Right renal cortex interstitium (tissue), 3 donors: Measurements from ENCODE around the gene KRT36. TPM values are rescaled to one million over a fixed set of nuclear protein-coding genes. Genes with fewer than 3 reads are reported as not detected.

Source experiments
- DNase-seq, 3 donors: peaks; one replicate each; pipeline ENCODE4 v3.0.0-alpha.2; 2013; ENCODE audit warnings: low read depth in 3 of 3, low spot score in 2 of 3
- polyA plus RNA-seq, 3 donors: library from polyadenylated mRNA; unstranded; fragments of 120-200 nt; gene quantifications; one replicate each; pipeline ENCODE4 v1.2.1, GENCODE V29; 2013; ENCODE audit not compliant: insufficient read length in 3 of 3

The KRT36 gene
- polyA plus RNA-seq, 3 donors = not detected

DNA sequence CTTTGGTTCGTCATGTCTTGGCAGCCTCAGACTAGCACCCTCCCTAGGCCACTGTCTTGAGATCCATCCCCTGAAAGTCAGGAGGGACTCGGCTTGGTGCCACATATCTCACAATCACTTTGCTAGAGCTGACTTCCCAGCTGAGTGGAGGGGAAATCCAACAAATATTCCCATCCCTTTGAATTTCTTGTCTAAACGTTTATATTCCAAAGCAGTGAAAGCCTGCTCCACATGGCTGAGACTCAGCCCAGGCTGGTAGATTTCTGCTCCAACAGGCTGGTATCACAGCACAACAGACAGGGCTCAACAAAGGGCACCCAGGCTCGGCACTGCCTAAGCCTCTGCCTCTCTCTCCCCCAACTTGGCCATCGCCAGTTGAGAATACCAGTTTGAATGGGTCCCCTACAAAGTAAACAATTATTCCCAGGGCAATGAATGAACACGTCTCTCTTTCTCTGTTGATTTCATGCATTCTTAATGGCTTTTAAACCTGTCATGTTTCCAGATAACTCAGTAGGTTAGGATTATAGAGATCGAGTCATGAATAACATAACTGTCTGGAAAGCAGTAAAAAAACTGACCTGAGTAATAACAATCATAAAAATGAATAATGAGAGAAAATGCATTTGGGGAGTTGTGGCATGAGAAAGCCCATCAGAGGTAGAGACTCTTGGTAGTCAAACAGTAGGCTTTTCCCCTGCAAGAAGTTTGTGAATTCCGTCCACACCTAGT, 14.7 kb upstream of the KRT36 start:
- DNase-seq = no peak

DNA sequence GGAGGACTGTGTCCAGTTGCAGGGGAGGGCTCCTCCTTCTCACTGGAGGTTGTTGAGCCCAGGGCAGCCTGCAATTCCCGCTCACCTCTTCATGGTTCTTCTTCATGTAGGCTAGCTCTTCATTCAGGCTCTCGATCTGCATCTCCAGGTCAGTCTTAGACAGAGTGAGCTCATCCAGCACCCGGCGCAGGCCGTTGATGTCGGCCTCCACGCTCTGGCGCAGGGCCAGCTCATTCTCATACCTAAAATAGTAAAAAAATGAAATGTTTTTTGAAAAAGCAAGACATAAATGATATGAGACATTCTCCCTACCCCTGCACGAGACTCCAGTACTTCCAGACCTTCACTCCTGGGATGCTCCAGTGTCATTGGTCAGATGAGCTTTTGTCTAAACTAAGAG, 13.5 kb upstream of the KRT36 start:
- DNase-seq = no peak

DNA sequence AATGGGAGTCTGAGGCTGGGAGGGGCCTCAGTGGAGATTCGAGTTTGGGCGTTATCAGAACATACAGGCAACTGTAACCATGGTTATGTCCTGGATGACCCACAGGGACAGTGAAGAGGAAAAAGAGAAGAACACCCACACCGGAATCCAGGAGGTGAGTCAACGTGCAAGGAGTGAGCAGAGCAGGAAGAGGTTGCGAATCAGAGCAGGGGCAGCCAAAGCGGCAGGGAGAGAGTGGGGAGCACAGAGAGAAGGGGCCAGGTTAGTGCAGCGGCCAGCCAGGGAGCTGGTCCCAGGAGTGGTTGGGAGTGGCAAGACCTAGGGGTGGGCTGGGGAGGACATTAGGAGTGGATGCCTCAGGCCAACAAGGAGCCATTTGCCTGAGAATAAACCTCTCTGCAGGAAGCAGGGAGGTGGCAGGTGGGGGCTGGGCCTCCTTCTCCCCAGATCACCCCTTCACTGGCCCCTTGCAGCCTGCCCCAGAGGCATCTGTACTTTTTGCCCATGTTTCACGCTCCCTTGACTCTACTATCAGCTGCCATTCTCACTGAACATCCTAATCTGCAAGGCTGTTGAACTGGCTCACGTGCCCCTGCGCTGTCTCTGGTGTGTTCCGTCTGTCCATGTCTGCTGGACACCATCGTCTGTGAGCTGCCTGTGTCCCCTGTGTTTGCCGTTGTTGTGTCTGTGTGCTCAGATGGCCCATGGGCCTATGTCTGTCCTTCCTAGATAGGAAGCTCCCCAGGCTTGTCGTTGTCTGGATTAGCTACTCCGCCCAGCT, 10.6 kb upstream of the KRT36 start:
- no peak for DNase-seq

GRCh38 chr17:41499714-41500113, 10.0 kb upstream of the KRT36 start:
- DNase-seq = no peak

GRCh38 chr17:41498276-41498675, 8.6 kb upstream of the KRT36 start:
- no peak for DNase-seq

GRCh38 chr17:41496803-41497484, 7.2 kb upstream of the KRT36 start:
- DNase-seq = peak in 1 of 3 donors; percentile 36

GRCh38 chr17:41494524-41494923, 4.8 kb upstream of the KRT36 start:
- no peak for DNase-seq

GRCh38 chr17:41492771-41493170, 3.1 kb upstream of the KRT36 start:
- DNase-seq = peak in 1 of 3 donors; percentile 17

GRCh38 chr17:41492351-41492750, 2.6 kb upstream of the KRT36 start:
- DNase-seq = no peak

DNA sequence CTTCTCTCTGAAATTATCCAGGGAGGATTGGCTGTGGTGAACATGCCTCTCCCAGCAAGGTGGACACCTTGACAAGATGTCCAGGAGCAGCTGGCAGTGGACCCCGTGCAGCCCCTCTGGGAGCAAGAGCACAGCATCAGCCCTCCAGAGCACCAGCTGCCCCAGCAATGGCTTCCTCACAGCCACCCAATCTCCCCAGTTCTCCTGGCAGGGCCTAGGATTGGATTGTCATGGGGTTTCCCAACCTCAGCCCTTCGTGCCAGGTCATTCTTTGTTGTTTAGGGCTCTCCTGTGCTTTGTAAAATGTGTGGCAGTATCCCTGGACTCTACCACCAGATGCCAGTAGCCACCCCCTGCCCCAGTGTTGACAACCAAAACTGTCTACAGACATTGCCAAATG, 1.8 kb upstream of the KRT36 start:
- DNase-seq = no peak

DNA sequence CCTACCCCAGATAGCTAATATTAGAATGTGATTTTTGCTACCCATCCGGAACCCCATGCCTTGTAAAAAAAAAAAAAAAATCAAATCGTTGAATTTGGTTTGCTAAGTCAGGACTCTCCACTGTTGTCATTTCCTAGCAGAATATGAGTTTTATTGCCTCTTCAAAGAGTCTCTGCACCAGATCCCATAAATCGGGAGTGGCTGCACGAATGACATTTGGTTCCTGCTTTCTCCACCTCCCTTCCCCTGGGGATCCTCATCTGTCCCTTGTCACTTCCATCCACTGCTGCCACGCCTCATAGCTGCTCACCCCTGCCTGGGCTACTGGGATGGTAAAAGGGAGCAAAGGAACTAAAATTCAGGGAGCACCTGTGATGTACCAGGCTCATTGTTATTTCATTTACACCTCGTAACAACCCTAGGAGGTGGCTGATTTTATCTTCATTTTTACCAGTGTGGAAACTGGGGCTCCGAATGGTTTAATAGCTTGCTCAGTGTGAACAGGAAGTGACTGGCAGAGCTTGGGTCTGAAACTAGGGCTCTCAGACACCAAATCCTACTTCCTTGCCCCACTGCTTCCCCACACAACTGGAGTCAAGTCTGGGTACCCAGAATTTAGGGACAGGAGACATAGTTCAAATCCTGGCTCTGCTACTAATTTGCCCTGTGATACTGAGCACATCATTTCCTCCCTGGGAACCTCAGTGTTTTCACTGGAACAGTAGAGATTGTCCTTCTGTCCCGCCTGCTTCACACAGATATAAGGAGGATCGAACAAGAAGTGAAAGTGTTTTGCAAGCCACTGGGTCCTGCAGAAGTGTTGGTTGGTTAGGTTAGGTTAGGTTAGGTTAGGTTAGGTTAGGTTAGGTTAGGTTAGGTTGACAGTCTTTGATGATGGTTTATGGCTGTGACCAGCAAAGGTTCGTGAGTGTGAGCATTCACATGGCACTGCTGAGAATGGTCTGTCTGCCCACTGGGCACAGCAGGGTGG, 585 bp upstream of the KRT36 start:
- DNase-seq = no peak

- no peak for DNase-seq
Measured at GRCh38 chr17:41486809-41487530, 2.7 kb downstream of the KRT36 start.

- DNase-seq = no peak
Measured at GRCh38 chr17:41486316-41486715, 3.4 kb downstream of the KRT36 start.

DNA sequence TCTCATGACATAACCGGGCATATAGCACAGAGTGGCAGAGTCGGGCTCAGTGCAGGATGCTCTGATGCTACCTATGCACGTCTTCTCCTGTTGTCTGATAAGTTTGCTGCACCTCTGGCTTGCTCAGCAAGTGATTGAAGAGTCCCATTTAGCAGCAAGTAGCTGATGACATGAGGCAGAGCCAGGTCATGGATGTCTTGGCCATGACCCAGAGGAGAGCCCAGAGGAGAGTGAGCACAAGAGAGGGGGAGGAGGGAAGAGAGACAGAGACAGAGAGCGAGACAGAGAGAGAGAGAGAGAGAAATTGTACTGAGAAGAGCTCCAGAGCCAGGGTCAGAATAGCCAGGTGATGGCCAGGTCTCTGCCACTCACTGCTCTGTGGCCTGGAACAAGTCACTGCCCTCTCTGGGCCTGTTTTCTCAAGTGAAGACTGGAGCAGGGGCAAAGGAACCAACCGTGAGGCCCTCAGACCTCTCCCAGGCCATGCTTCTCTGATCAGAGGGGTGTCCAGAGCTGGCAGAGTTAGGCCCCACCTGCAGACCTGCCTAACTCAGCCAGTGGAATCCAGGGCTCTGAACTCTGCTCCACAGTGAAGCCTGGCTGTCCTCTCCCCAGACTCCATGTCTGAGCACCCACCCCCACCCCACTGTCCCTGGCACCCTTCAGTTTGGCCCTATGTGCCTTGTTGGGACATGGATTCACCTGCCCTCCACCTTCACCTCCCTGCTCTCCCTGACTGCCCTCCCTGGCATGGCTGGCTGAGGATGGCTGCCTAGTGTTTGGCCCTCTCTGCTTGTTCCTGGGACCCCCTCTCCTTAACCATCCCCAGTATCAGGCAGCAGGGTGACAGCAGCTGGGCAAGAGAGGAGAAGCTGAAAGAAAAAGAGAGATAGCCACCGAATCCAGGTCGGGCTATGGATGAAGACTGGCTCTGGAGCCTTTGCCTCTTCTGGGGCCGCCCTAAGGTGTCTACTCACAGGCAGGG, 4.5 kb downstream of the KRT36 start:
- DNase-seq = no peak

DNA sequence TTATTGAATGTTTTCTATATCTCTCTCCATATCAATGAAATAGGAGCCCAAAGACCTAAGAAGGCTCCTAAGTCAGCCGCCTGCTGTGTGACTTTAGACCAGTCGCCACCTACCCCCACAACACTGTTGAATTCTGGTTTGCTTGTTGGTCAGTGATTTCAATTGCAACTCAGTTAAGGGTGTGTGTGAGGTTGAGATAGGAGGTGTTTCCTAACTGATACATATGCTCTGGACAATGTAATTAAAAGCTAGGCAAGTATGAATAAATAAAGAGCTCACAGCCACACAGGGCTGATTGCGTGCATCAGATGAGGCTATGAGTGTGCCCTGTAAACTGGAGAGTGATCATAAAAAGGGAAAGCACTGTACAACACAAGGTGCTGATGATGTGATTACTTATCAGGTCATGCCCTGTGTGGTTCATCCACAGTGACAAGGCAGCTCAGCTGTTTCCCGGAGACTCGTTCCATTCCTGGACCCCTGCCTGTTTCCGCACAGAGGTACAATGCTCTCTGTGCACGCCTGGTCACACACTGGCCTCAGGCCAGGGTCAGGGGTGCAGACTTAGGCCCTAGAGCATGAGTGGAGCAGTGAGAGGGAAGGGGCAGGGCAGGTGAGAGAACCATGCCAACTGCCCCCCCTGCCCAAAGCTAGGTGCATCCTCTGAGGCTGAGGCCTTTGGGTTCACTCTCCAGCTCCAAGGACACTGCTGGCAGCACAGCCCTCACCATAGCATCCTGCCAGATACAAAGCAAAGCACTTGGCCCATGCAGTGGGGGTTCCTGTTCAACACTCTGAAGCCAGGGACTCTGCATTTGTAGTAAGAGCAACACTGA, 5.5 kb downstream of the KRT36 start:
- no peak for DNase-seq

DNA sequence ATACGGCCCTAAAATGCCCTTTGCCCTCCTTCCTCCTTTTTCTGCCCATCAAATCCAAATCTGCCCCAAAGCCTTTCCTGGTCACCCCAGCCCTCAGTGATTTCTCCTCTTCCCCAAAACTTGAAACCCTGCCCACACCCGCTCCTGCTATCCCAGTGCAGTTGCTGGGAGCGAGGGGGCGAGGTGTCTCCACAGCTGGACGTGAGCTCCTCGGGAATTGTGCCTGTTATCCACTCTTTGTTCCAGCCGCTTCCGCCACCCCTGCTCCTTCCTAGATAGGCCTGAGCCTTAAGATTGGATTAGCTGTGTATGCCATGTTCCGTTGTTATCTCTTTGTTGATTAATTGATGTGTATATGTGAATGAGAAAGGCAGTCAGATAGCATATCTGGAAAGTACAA, 6.2 kb downstream of the KRT36 start:
- no peak for DNase-seq

- DNase-seq = peak in 2 of 3 donors; percentile 15 to 21
Measured at GRCh38 chr17:41481036-41481435, 8.7 kb downstream of the KRT36 start, which contains the start of gene KRT35. Gene KRT35, minus strand, starts transcription at chr17:41481151. Its CDS starts 54 bp downstream, at chr17:41481097.

GRCh38 chr17:41480581-41480980, 9.1 kb downstream of the KRT36 start:
- no peak for DNase-seq
